Stimulated activated CD4-positive, alpha-beta T cell treated with anti-CD3 and anti-CD28 coated beads, TNF-alpha, amount 100 ng/mL, for 4 hours (primary cell): ENCODE measurements around the gene ANAPC10.

Source experiments
- DNase-seq, 3 experiments: peaks; one replicate each; pipeline ENCODE4 v3.0.0-alpha.2; 2020; ENCODE audit warnings: low read depth in 3 of 3

Gene ANAPC10

GRCh38 chr4:145071560-145071959, 26.4 kb downstream of the ANAPC10 start:
- no peak for DNase-seq

- no peak for DNase-seq
Observed at GRCh38 chr4:145069361-145069760, 28.6 kb downstream of the ANAPC10 start.

GRCh38 chr4:145066063-145066501, 31.9 kb downstream of the ANAPC10 start:
- no peak for DNase-seq

GRCh38 chr4:145061318-145061920, 36.6 kb downstream of the ANAPC10 start:
- no peak for DNase-seq

- DNase-seq, result no peak
Observed at GRCh38 chr4:145058256-145058655, 39.7 kb downstream of the ANAPC10 start.

- no peak for DNase-seq
Observed at GRCh38 chr4:145056325-145057130, 41.5 kb downstream of the ANAPC10 start.

- no peak for DNase-seq
Observed at GRCh38 chr4:145055533-145056257, 42.3 kb downstream of the ANAPC10 start.

- no peak for DNase-seq
Observed at GRCh38 chr4:145049241-145049640, 48.8 kb downstream of the ANAPC10 start.

GRCh38 chr4:145048817-145049216, 49.2 kb downstream of the ANAPC10 start:
- no peak for DNase-seq

- DNase-seq, result no peak
Observed at GRCh38 chr4:145047151-145047550, 50.8 kb downstream of the ANAPC10 start.

- no peak for DNase-seq
Observed at GRCh38 chr4:145045180-145045579, 52.8 kb downstream of the ANAPC10 start.

- no peak for DNase-seq
Observed at GRCh38 chr4:145044341-145044740, 53.7 kb downstream of the ANAPC10 start.

GRCh38 chr4:145043306-145043705, 54.7 kb downstream of the ANAPC10 start:
- no peak for DNase-seq

- no peak for DNase-seq
Observed at GRCh38 chr4:145042601-145043285, 55.3 kb downstream of the ANAPC10 start.

- no peak for DNase-seq
Observed at GRCh38 chr4:145041378-145041777, 56.6 kb downstream of the ANAPC10 start.

- no peak for DNase-seq
Observed at GRCh38 chr4:145035494-145036136, 62.4 kb downstream of the ANAPC10 start.

- DNase-seq, result no peak
Observed at GRCh38 chr4:145034727-145035211, 63.2 kb downstream of the ANAPC10 start.

GRCh38 chr4:145019346-145019745, 78.7 kb downstream of the ANAPC10 start:
- no peak for DNase-seq

GRCh38 chr4:145014365-145014764, 83.6 kb downstream of the ANAPC10 start:
- DNase-seq, result no peak

GRCh38 chr4:145012841-145013240, 85.2 kb downstream of the ANAPC10 start:
- DNase-seq, result no peak

GRCh38 chr4:145011636-145012035, 86.4 kb downstream of the ANAPC10 start:
- no peak for DNase-seq
